Thoracic aorta (tissue), 2 donors: ENCODE measurements around the gene FAM120AOS. TPM values are rescaled to one million over a fixed set of nuclear protein-coding genes. Genes with fewer than 3 reads are reported as not detected.

Source experiments
- ATAC-seq: fragments of 150-250 bp; one replicate; pipeline ENCODE4 v1.8.0; 2017; ENCODE audit warnings: low read depth; ENCODE audit not compliant: insufficient number of reproducible peaks, low FRiP score
- DNase-seq: peaks from one replicate; pipeline ENCODE4 v3.0.0-alpha.2; 2020; ENCODE audit warnings: low spot score
- H3K27ac ChIP-seq, 2 donors: fragments of 200-600 bp; sonication (generic); 1 replicate in 1 of 2; 2 replicates in 1 of 2; pipeline ENCODE4 v1.5.1; 2016; ENCODE audit warnings: mild to moderate bottlenecking in 2 of 2, moderate library complexity in 2 of 2
- H3K27me3 ChIP-seq: fragments of 200-600 bp; sonication (generic); replicated peaks from 2 replicates; pipeline ENCODE4 v1.6.0; 2016; ENCODE audit warnings: mild to moderate bottlenecking; ENCODE audit not compliant: insufficient read depth
- H3K36me3 ChIP-seq: fragments of 200-600 bp; sonication (generic); one replicate; pipeline ENCODE4 v1.5.1; 2016
- H3K4me1 ChIP-seq, 2 donors: fragments of 200-600 bp; sonication (generic); 1 replicate in 1 of 2; 2 replicates in 1 of 2; pipeline versions ENCODE4 v1.5.1 to v1.6.0; 2016; ENCODE audit warnings: low read depth in 2 of 2, mild to moderate bottlenecking in 1 of 2; ENCODE audit not compliant: control insufficient read depth in 1 of 2
- H3K4me3 ChIP-seq: fragments of 200-600 bp; sonication (generic); 2 replicates; pipeline ENCODE4 v1.5.1; 2016; ENCODE audit warnings: mild to moderate bottlenecking
- H3K9me3 ChIP-seq: fragments of 200-600 bp; sonication (generic); 2 replicates; pipeline ENCODE4 v1.5.1; 2016
- CTCF ChIP-seq: fragments of 200-600 bp; sonication (generic); IDR thresholded peaks from one replicate; pipeline ENCODE4 v1.5.1; 2019; ENCODE audit warnings: antibody characterized with exemption
- total RNA-seq, 2 donors: library from RNA; depleted of rRNA; stranded (reverse); fragments of >200 nt; gene quantifications; one replicate each; pipeline versions ENCODE4 v1.1.0 to v1.2.3, GENCODE V29; 2016

Gene FAM120AOS
- total RNA-seq, 2 donors from 2014 or later = 48.5 to 56.2 TPM

GRCh38 chr9:93492327-93492726, 38.9 kb upstream of the FAM120AOS start:
- DNase-seq (no peak), ATAC-seq (no peak)
- H3K36me3 ChIP-seq = peaks cover 11% of the 10 kb centered on the region
- no peaks in the 10 kb centered on the region for H3K9me3 ChIP-seq
- H3K4me3 ChIP-seq = no peak overlapping the region
- TF ChIP-seq CTCF = no peak
- H3K4me1 ChIP-seq = peaks cover 7 to 17% of the 10 kb centered on the region in 2 donors
- no peak overlapping the region for H3K27ac ChIP-seq
- no peaks in the 10 kb centered on the region for H3K27me3 ChIP-seq

GRCh38 chr9:93491593-93492232, 38.3 kb upstream of the FAM120AOS start:
- no peaks in the 10 kb centered on the region for H3K9me3 ChIP-seq
- DNase-seq (no peak), ATAC-seq (no peak)
- H3K27me3 ChIP-seq = no peaks in the 10 kb centered on the region
- H3K4me3 ChIP-seq = no peak overlapping the region
- no peak for TF ChIP-seq CTCF
- H3K27ac ChIP-seq = no peak overlapping the region
- peaks cover 8% of the 10 kb centered on the region for H3K36me3 ChIP-seq
- peaks cover 8 to 17% of the 10 kb centered on the region in 2 donors for H3K4me1 ChIP-seq

GRCh38 chr9:93488244-93488643, 34.9 kb upstream of the FAM120AOS start:
- no peaks in the 10 kb centered on the region for H3K9me3 ChIP-seq
- H3K4me1 ChIP-seq = peaks cover 12 to 22% of the 10 kb centered on the region in 2 donors
- TF ChIP-seq CTCF = no peak
- H3K27ac ChIP-seq = no peak overlapping the region
- no peaks in the 10 kb centered on the region for H3K36me3 ChIP-seq
- ATAC-seq (no peak), DNase-seq (no peak)
- no peaks in the 10 kb centered on the region for H3K27me3 ChIP-seq
- no peak overlapping the region for H3K4me3 ChIP-seq

GRCh38 chr9:93486268-93486667, 32.9 kb upstream of the FAM120AOS start:
- Histone ChIP-seq H3K36me3 (peaks cover 3% of the 10 kb centered on the region), H3K4me1 (peaks cover 12 to 18% of the 10 kb centered on the region in 2 donors), H3K4me3 (no peak overlapping the region), H3K27me3 (no peaks in the 10 kb centered on the region), H3K9me3 (no peaks in the 10 kb centered on the region), H3K27ac (no peak overlapping the region)
- no peak for TF ChIP-seq CTCF
- ATAC-seq = no peak
- DNase-seq = no peak

GRCh38 chr9:93483497-93483896, 30.1 kb upstream of the FAM120AOS start:
- ATAC-seq (no peak), DNase-seq (no peak)
- Histone ChIP-seq H3K27ac (no peak overlapping the region), H3K36me3 (peaks cover 3% of the 10 kb centered on the region), H3K4me1 (peaks cover 5% of the 10 kb centered on the region in 2 donors), H3K9me3 (no peaks in the 10 kb centered on the region), H3K27me3 (no peaks in the 10 kb centered on the region), H3K4me3 (no peak overlapping the region)
- no peak for TF ChIP-seq CTCF
